Activated CD8-positive, alpha-beta memory T cell treated with anti-CD3 and anti-CD28 coated beads for 36 hours (primary cell): Measurements from ENCODE around the gene CNNM1. TPM values are rescaled to one million over a fixed set of nuclear protein-coding genes. Genes with fewer than 3 reads are reported as not detected.

Experiments used
- CTCF ChIA-PET: fragments of 350-600 bp; sonication (Branson Sonifier 250); formaldehyde crosslinking; loops from one replicate; lab custom pipeline; 2021; ENCODE audit warnings: antibody characterized with exemption; lab: Charles Lee
- POLR2A ChIA-PET: fragments of 350-600 bp; sonication (Branson Sonifier 250); formaldehyde crosslinking; loops from one replicate; lab custom pipeline; 2021; ENCODE audit warnings: antibody characterized with exemption; lab: Charles Lee
- total RNA-seq, 2 experiments: library from RNA; stranded (reverse); gene quantifications; one replicate each; pipeline ENCODE4 v1.2.3, GENCODE V29; 2021

The CNNM1 gene
- under 1 TPM; 0.23 to 0.38 TPM for total RNA-seq

DNA sequence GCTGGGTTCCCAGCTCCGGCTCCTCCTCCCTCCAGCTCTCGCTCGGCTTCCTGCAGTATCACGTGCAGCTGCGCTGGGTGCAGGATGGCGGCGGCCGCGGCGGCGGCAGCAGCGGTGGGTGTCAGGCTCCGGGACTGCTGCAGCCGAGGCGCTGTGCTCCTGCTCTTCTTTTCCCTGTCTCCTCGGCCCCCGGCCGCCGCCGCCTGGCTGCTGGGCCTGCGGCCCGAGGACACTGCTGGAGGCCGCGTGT is at the start of gene CNNM1:
Gene CNNM1 (plus strand): TSS at position 53 of the 250 bp plus-strand sequence. CDS start 32 bp downstream, at position 85.
- ChIA-PET POLR2A (no interaction called here), CTCF (no interaction called here)

DNA sequence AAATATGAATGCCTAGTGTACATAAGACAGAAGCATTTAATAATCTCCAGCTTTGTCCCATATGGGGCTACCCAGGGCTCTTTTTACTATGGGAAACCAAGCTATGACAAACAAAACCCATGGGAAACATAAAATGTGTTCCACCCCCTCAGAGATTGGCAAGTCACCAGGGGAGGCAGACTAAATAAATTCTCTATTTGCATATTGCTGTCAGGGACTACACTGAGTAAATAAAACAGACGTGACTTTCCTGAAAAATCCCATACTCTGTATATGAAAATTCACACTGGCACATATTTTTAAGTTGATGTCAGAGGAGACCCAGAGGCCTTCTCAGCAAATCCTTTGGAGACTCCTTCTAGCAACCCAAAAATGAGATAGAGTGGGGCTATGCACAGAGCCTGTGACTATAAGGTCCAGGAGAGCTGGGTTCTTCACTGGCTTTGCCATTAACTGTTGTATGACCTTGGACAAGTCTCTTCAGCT is 49.5 kb upstream of the CNNM1 start:
- ChIA-PET CTCF (no interaction called here), POLR2A (no interaction called here)

DNA sequence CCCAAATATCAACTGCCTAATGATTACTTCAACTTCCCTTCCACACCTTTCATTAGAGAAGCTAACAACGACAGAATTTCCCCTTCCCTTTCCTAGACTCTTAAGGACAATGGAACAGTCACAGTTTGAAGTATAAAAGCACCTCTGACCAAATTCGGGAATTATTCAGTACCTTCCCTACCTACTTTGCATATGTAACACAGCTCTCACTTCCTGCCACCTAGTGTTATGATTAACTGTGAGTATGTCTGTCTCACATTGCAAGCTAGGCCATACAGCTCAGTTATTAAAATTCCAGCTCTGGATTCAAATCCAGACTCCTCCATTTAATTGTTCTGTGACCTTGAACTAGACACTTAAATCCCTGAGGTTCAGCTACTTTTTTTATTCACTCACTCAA is 48.7 kb upstream of the CNNM1 start:
- CTCF ChIA-PET, result no interaction called here
- POLR2A ChIA-PET, result no interaction called here

DNA sequence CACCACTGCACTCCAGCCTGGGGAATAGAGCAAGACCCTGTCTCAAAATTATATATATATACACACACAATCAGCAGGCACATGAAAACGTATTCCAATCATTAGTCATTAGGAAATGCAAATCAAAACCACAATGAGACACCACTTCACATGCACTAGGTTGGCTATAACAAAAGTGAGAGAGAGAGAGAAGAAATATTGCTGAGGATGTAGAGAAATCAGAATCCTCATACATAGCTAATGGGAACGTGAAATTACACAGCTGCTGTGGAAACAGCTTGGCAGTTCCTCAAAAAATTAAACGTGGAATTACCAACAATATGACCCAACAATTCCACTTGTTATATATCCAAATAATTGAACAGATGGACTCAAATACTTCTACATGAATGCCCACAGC is 43.3 kb upstream of the CNNM1 start:
- ChIA-PET POLR2A (no interaction called here), CTCF (no interaction called here)

DNA sequence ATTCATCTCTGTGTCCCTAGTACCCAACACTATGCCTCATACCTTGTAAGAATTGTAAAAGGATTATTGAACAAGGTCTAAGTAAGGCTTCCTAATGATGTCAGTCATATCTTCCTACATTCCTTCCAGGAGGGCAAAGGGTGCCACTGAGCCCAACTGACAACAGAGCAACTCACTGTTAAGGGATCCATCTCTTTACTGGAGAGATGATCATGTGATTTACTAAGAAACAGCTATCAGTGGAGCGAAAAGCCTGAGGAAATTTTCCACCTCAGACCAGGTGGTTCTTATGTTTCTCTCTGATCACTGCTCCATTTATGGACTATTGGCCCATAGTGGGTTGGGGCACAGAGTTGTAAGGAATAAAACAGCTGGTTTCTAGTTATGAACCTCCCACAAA is 38.9 kb upstream of the CNNM1 start:
- CTCF ChIA-PET, result interaction anchor here (0.6 kb wide), 1 partner anchor 23 kb away, joined by 4 read pairs; no protein-coding TSS in a partner anchor
- POLR2A ChIA-PET, result no interaction called here

DNA sequence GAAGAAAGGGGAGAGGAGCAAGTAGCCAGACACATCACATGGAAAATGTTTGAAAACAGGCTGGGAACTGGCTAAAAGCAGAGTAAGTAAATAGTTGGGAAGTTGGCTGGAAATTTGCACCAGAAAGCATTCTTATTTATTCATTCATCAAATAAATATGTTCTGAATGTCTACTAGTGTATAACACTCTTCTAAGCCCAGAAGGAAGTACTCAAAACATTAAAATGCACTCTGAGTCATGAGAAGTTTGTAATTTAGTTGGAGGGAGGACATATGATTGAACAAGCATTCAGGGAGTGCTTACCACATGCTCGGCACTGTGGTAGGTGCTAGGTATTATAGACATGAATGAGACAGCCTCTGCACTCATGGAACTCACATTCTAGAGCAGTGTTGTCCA is 37.0 kb upstream of the CNNM1 start:
- POLR2A ChIA-PET, result no interaction called here
- CTCF ChIA-PET, result no interaction called here

DNA sequence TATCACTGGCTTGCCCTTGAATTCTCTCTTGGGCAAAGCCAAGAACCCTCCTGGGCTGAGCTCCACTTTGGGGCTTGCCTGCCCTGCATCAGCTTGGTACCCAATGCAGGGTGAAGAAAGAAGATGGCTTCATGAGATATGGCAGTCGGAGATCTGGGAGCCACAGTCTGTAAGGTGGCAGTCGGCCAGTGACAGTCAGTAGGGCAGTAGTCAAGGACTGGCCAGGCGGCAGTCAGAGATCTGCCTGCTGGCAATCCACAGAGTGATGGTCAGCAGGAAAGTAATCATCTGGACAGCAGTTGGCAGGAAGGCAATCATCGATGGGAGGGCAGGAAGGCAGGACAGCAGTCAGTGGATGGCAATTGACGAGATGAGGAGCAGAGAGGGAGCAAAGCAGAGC is 32.6 kb upstream of the CNNM1 start:
- ChIA-PET POLR2A (no interaction called here), CTCF (no interaction called here)

DNA sequence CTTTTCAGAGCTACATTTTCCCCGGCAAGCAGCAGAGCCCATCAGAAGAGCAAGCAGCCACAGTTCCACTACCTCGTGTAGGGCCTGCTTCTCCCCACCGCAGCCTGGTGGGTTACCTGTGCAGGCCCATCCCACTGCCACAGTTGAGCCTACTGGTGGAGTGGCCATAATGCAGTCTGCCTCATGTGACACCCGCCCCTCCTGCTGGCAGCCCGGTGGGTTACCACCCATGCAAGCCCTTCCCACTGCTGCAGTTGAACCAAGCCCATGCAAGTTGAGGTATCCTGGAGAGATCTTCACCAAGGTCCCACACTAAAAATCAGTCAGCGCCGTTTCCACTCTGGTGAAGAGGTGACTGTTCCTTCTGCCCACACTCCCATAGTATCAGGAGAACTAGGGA is 32.1 kb upstream of the CNNM1 start:
- ChIA-PET CTCF (no interaction called here), POLR2A (no interaction called here)

DNA sequence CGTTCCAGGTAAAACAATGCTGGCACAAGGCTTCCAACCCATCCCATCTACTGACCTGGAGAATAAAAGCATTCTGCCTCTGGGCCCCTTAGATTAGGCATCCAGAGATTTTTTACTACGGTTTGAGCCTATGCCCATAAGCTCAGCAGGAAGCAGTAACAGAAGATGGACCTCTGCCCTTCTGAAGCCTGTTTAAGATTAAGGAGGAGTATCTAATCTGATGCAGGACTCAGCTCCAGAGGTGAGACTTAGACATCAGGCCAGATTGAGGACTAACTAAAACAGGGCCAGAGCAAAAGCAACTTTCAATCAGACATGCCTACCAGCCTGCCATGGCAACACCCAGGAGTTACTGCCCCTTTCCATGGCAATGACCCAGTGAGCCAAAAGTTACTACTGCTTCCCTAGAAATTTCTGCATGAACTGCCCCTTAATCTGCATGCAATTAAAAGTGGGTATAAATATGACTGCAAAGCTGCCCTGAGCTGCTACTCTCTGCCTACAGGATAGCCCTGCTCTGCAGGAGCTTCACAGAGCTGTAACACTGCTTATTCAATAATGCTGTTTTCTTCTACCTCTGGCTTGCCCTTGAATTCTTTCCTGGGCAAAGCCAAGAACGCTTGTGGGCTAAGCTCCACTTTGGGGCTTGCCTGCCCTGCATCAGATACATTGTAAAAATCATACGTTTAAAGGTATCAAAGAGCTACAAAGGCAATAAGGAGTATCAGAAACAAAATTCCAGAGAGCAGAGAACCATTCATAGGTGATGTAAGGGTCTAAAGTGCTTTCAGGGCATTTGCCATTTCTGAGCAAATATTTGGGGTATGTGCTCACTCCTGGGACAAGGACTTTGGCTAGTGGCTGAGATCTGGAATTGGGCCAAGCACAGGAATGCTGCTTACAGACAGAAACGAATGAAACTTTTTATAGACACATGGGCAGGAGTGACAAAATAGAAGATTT is 25.0 kb upstream of the CNNM1 start:
- CTCF ChIA-PET, result no interaction called here
- POLR2A ChIA-PET, result no interaction called here

DNA sequence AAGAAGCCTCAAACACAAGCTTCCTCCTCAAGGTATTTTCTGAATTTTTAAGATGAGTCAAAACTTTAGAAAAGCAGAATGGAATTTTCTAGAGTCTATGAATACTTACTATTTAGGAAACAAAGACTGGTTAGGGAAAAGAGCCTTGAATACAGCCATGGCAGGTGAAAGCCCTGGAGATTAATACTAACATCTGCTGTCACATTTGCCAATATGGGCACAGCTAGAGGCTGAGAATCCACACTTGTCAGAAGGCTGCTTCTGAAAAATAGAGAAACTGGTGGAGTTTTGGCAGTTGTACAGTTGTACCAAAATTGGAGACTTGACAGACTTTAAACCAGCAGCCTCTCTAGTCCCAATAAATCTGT is 24.3 kb upstream of the CNNM1 start:
- CTCF ChIA-PET, result no interaction called here
- POLR2A ChIA-PET, result no interaction called here

DNA sequence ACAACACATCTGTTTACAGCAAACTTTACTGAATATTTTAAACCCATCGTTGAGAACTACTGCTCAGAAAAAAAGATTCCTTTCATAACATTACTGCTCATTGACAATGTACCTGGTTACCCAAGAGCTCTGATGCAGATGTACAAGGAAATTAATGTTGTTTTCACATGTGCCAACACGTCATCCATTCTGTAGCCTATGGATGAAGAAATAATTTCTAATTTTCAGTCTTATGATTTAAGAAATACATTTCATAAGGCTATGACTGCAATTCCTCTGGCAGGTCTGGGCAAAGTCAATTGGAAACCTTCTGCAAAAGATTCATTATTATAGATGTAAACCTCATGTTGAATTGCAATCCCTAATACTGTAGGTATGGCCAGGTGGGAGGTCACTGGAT is 16.7 kb upstream of the CNNM1 start:
- ChIA-PET POLR2A (no interaction called here), CTCF (no interaction called here)

DNA sequence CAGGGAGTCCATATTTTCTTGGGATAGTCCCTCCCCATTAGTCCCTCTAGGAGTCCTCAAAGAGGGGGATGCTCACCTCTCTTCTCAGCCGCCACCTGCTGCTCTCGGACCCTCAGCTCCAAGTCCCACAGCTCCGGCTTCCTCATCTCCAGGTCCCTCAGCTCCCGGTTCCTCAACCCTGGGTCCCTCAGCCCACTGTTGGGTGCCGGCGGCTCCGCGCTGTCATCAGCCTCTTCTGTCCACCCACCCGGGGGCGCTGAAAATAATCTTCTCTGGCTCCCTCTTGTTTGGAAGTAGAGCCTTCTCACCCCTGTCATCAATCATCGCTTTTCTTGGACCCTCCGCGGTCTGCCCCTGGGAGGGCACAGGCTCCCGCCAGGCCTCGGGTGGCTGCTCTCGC is 13.3 kb upstream of the CNNM1 start:
- CTCF ChIA-PET, result no interaction called here
- POLR2A ChIA-PET, result no interaction called here

DNA sequence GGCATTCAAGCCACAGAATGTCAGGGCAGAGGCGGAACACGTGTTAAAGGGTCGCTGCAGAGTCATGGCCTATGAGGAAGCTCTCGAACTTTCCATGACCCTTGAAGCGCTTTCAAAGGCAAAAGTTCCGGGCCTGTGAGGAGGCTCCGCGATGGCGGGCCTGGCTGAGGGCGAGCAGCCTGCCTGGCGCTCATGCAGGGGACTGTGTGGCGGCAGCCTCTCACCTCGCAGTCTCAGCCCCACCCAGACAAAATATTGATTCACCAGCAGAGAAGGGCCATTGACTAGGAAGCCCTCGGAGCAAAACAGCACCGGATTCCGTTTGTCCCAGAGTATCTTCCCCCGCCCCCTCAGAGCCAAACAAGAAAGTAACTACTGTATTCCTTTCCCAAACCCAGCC is 12.8 kb upstream of the CNNM1 start:
- POLR2A ChIA-PET, result no interaction called here
- CTCF ChIA-PET, result no interaction called here

DNA sequence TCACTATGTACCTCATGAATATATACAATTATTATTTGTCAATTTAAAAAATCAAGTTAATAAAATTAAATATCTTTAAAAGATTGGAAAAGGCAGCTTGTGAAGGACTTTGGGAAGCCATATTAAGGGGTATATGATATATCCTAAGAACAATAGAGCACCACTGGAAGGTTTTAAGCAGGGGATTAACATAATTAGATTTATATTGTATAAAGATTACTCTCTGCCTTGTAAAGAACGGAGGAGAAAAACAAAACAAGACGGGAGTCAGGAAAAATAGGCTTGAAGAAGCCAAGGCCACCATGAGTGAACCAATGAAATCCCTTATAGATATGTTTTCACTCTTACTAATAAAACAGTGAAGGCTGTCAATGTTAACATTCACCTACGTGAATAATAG is 11.1 kb upstream of the CNNM1 start:
- ChIA-PET CTCF (no interaction called here), POLR2A (no interaction called here)

DNA sequence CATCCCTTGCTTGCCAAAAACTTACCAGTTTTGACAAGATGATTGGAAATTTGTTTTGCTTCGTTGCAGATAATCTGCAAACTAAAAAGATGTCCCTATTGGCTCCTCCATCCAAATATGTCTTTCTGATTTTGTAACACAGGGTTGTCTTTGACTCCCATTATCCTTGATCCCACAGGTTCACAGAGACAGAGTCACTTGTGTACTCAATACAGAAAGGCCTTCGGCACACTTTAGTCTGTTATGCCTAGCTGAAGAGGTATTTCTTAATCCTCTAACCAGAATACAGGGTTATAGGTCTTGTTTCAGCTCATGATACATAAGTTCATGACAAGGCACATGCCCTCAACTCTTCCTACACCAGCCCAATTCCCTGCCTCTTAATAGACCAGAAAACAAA is 10.7 kb upstream of the CNNM1 start:
- CTCF ChIA-PET, result no interaction called here
- POLR2A ChIA-PET, result no interaction called here

DNA sequence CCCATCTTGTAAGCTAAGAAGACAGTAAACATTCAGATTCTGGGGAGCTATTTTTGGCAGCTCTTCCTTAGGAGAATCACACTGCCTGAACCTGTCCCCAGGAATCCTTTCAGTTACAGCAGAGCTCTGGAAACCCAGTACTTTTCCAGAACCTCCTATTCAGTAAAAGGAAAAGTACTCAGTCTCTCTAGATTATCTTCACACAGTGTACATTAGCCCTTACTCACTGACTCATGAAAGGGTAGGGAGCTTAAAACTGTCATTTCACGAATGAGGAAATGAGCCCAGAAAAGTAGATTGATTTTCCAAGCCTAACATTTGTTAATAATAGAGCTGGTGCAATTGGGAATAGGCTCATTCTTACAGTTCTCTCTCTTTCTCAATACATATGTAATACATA is 3.9 kb upstream of the CNNM1 start:
- ChIA-PET POLR2A (no interaction called here), CTCF (no interaction called here)

DNA sequence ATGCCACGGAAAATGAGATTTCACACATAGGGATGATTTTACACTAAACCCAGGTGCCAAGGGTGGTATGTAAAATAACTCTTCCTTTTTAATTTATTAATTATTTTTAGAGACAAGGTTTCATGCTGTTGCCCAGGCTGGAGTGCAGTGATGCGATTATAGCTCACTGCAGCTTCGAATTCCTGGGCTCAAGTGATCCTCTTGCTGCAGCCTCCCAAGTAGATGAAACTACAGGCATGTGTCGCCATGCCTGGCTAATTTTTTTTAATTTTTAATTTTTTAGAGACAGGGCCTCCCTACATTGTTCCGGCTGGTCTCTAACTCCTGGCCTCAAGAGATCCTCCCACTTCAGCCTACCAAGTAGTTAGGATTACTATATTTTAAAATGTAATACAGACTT is 2.3 kb upstream of the CNNM1 start:
- POLR2A ChIA-PET, result no interaction called here
- CTCF ChIA-PET, result interaction anchor here (0.7 kb wide), 1 partner anchor 18 kb away, joined by 3 read pairs; no protein-coding TSS in a partner anchor

DNA sequence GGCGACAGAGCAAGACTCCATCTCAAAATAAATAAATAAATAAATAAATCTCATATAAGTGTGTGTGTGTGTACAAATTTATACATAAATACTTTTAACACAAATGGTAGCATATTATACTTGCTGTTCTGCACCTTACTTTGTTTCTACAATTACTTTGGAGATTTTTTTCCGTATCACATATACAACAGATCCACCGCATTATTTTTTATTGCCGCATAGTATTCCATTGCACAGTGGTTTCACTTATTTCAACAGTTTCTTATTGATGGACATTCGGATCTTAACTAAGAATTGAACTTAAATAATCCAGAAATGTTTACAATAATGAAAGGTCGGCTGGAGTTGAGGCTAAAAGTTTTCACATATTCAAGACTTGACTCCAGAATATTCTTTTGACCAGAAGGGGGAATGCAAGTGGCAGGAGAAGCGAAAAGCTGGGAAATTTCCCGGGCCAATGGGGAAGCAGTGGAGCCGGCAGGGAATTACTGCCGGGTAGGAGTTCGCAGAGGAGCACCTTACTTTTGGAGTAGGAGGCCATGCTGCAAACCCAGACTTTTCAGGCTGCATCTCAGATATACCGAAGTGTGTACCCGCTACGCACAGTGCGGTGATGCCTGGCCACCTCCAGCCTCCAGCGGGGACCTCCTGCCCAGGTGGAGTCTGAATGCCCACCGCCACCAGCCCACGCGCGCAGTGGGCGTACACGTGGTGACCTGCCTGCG is 415 bp upstream of the CNNM1 start:
- CTCF ChIA-PET, result no interaction called here
- POLR2A ChIA-PET, result no interaction called here

DNA sequence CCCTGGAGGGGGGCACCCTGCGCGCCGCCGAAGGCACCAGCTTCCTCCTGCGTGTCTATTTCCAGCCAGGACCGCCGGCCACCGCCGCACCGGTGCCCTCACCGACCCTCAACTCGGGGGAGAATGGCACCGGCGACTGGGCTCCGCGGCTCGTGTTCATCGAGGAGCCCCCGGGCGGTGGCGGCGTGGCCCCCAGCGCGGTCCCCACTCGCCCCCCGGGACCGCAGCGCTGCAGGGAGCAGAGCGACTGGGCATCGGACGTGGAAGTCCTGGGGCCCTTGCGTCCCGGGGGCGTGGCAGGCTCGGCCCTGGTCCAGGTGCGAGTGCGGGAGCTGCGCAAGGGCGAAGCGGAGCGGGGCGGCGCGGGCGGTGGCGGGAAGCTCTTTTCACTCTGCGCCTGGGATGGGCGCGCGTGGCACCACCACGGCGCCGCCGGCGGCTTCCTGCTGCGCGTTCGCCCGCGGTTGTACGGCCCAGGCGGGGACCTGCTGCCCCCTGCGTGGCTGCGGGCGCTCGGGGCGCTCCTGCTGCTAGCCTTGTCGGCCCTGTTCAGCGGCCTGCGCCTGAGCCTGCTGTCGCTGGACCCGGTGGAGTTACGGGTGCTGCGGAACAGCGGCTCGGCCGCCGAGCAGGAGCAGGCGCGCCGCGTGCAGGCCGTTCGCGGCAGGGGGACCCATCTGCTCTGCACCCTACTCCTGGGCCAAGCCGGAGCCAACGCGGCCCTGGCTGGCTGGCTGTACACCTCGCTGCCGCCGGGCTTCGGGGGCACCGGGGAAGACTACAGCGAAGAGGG is 594 bp downstream of the CNNM1 start:
- CTCF ChIA-PET, result no interaction called here

DNA sequence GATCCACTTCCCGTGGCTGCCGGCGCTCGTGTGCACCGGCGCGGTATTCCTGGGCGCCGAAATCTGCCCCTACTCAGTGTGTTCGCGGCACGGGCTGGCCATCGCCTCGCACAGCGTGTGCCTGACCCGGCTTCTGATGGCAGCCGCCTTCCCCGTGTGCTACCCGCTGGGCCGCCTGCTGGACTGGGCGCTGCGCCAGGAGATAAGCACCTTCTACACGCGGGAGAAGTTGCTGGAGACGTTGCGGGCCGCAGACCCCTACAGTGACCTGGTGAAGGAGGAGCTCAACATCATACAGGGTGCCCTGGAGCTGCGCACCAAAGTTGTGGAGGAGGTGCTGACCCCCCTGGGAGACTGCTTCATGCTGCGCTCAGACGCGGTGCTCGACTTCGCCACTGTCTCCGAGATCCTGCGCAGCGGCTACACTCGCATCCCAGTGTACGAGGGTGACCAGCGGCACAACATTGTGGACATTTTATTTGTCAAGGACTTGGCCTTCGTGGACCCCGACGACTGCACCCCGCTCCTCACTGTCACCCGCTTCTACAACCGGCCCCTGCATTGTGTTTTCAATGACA is 1.3 kb downstream of the CNNM1 start:
- POLR2A ChIA-PET, result no interaction called here
- CTCF ChIA-PET, result no interaction called here

More for the DNA sequence above, 594 bp downstream of the CNNM1 start:
- POLR2A ChIA-PET, result no interaction called here
